ENCODE measurements around the gene HMCES. TPM values are rescaled to one million over a fixed set of nuclear protein-coding genes. Genes with fewer than 3 reads are reported as not detected.

HMCES gene
- polyA plus RNA-seq, 1 of the 3 experiments (the other 2 are of a cell fraction), result 32.4 TPM

GRCh38 chr3:129235344-129235917 lies 43.2 kb upstream of the HMCES start:
- Histone ChIP-seq H3K4me1 (ENCODE audit: control insufficient read depth in 1 of 2, insufficient read depth in 2 of 2, low read depth in 1 of 2, low read length in 1 of 2) (0 out of 4 replicates have a peak, but pooled peaks cover 0 to 7% of the 10 kb centered on the region in 2 experiments), H3K9ac (no peak overlapping the region), H3K27ac (ENCODE audit: low read depth in 2 of 2, low read length in 1 of 2) (no peak overlapping the region), H3F3A (replicated peaks; ENCODE audit: insufficient read depth) (peaks cover 11% of the 10 kb centered on the region), H3K4me3 (ENCODE audit: low read depth in 2 of 2, low read length in 1 of 2) (no peak overlapping the region), H3K79me2 (ENCODE audit: insufficient read depth) (no peaks in the 10 kb centered on the region), H2AFZ (ENCODE audit: low read depth) (no peak overlapping the region), H3K27me3 (ENCODE audit: insufficient read depth) (no peaks in the 10 kb centered on the region), H3K9me2 (no peaks in the 10 kb centered on the region), H3K9me3 (no peaks in the 10 kb centered on the region), H3K36me3 (replicated peaks in 1 of 2; ENCODE audit: control insufficient read depth in 1 of 2, insufficient read depth in 2 of 2, low read length in 1 of 2) (no peaks in the 10 kb centered on the region), H3K4me2 (no peak overlapping the region), H4K20me1 (ENCODE audit: insufficient read depth) (no peaks in the 10 kb centered on the region)
- no peak for DNase-seq
- TF ChIP-seq TCF12 (IDR thresholded peaks at IDR 0.05), result no peak
- no peak for TF ChIP-seq MXI1 (IDR thresholded peaks at IDR 0.05; ENCODE audit: low read depth, low read length)
- TF ChIP-seq NRF1 (IDR thresholded peaks at IDR 0.05; ENCODE audit: low read depth, low read length), result no peak
- no peak for TF ChIP-seq MEF2A (IDR thresholded peaks at IDR 0.05; ENCODE audit: borderline replicate concordance, low read depth)
- no peak for TF ChIP-seq SMC3 (IDR thresholded peaks at IDR 0.05; ENCODE audit: low read depth, low read length)
- no peak for TF ChIP-seq FOXJ3 (CRISPR knock-in tag; IDR thresholded peaks at IDR 0.05)
- TF ChIP-seq, protein P1, sequence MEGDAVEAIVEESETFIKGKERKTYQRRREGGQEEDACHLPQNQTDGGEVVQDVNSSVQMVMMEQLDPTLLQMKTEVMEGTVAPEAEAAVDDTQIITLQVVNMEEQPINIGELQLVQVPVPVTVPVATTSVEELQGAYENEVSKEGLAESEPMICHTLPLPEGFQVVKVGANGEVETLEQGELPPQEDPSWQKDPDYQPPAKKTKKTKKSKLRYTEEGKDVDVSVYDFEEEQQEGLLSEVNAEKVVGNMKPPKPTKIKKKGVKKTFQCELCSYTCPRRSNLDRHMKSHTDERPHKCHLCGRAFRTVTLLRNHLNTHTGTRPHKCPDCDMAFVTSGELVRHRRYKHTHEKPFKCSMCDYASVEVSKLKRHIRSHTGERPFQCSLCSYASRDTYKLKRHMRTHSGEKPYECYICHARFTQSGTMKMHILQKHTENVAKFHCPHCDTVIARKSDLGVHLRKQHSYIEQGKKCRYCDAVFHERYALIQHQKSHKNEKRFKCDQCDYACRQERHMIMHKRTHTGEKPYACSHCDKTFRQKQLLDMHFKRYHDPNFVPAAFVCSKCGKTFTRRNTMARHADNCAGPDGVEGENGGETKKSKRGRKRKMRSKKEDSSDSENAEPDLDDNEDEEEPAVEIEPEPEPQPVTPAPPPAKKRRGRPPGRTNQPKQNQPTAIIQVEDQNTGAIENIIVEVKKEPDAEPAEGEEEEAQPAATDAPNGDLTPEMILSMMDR (IDR thresholded peaks at IDR 0.05), result no peak
- no peak for TF ChIP-seq RFX5 (IDR thresholded peaks at IDR 0.05; ENCODE audit: low read length)
- TF ChIP-seq, protein P2, sequence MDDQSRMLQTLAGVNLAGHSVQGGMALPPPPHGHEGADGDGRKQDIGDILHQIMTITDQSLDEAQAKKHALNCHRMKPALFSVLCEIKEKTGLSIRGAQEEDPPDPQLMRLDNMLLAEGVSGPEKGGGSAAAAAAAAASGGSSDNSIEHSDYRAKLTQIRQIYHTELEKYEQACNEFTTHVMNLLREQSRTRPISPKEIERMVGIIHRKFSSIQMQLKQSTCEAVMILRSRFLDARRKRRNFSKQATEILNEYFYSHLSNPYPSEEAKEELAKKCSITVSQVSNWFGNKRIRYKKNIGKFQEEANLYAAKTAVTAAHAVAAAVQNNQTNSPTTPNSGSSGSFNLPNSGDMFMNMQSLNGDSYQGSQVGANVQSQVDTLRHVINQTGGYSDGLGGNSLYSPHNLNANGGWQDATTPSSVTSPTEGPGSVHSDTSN (IDR thresholded peaks at IDR 0.05), result no peak
- TF ChIP-seq YY1 (IDR thresholded peaks at IDR 0.05; ENCODE audit: low read depth), result no peak
- TF ChIP-seq, protein P3, sequence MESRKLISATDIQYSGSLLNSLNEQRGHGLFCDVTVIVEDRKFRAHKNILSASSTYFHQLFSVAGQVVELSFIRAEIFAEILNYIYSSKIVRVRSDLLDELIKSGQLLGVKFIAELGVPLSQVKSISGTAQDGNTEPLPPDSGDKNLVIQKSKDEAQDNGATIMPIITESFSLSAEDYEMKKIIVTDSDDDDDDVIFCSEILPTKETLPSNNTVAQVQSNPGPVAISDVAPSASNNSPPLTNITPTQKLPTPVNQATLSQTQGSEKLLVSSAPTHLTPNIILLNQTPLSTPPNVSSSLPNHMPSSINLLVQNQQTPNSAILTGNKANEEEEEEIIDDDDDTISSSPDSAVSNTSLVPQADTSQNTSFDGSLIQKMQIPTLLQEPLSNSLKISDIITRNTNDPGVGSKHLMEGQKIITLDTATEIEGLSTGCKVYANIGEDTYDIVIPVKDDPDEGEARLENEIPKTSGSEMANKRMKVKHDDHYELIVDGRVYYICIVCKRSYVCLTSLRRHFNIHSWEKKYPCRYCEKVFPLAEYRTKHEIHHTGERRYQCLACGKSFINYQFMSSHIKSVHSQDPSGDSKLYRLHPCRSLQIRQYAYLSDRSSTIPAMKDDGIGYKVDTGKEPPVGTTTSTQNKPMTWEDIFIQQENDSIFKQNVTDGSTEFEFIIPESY (IDR thresholded peaks at IDR 0.05; ENCODE audit: borderline replicate concordance, low read depth), result no peak
- TF ChIP-seq GATA2 (CRISPR knock-in tag; IDR thresholded peaks at IDR 0.05), result no peak
- TF ChIP-seq RXRA (IDR thresholded peaks at IDR 0.05; ENCODE audit: borderline replicate concordance, low read depth), result no peak
- TF ChIP-seq EP300 (IDR thresholded peaks at IDR 0.05; ENCODE audit: borderline replicate concordance in 1 of 2, low read depth in 1 of 2, low read length in 1 of 2), result no peak
- 88% methylated on average over 4 of the region's 4 CpGs for WGBS (ENCODE audit: low lambda C conversion rate)
- ChIA-PET CTCF (interaction anchor here (1.3 to 4.2 kb wide), 3 partner anchors 10 to 265 kb away, joined by 3 to 37 read pairs (median 3); no protein-coding TSS in a partner anchor), POLR2A (no interaction called here)
